ENCODE results near the gene ARMCX2.

Gene ARMCX2

DNA sequence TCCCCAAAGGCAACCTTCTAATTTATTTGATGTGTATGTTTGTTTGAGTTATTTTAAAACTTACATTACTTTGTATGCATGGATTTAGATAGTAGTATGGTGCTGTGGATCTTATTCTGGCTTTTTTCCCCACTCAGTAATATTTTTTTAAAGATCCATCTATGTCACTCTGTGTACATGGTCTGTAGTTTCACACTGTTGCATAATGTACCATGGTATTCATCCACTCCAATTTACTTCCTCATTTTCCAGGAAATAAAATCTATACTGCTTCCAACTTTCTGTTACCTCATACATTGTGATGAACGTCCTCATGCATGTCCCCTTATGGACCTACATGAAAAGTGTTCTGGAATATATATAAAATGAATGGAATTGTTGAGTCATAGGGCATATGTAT is 17.6 kb downstream of the ARMCX2 start:
- no peak overlapping the region for H3K4me3 ChIP-seq (ENCODE audit: low read length)
- no peak for TF ChIP-seq ZNF274 (IDR thresholded peaks at IDR 0.05; ENCODE audit: low read depth, low read length)

DNA sequence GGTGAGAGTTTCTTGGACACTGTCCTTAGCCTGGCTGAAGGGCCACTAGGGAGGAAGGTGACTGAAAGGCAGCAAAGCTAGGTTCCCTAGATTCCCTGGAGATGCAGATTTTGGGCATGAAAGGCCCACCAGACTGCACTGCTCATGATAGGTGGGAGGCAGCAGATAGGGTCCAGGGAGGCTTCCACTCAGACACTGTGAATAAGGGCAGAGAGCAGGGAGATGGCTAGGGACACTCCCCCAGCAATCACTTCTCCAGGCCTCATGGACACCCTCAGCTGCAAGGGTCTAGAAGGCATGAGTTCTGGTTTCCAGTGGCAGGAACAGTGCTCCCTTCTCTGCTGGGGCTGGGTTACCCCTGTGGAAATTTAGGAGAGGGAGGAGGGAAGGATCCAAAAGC is 20.1 kb downstream of the ARMCX2 start:
- TF ChIP-seq ZNF274 (IDR thresholded peaks at IDR 0.05; ENCODE audit: low read depth, low read length): no peak
- no peak overlapping the region for H3K4me3 ChIP-seq (ENCODE audit: low read length)

DNA sequence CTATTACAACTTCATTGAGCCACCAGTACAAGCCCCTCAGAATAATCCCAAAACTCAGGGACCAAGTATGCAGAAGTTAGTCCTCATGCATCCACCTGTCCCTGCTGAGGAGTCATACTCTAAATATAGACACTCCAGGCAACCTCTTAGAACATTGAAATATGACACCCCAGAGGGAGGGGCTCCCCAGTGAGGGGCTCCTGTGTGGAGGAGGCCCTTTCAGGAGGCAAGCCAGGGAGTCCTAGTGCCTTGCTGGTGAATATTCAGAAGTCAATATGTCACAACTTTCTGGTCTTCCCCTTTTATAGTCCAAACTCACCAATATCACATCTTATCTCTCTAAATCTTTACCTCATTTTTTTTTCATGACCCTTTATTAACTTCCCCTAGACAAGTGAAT is 40.3 kb downstream of the ARMCX2 start:
- TF ChIP-seq ZNF274 (IDR thresholded peaks at IDR 0.05; ENCODE audit: low read depth, low read length): no peak
- H3K4me3 ChIP-seq (ENCODE audit: low read length): no peak overlapping the region

DNA sequence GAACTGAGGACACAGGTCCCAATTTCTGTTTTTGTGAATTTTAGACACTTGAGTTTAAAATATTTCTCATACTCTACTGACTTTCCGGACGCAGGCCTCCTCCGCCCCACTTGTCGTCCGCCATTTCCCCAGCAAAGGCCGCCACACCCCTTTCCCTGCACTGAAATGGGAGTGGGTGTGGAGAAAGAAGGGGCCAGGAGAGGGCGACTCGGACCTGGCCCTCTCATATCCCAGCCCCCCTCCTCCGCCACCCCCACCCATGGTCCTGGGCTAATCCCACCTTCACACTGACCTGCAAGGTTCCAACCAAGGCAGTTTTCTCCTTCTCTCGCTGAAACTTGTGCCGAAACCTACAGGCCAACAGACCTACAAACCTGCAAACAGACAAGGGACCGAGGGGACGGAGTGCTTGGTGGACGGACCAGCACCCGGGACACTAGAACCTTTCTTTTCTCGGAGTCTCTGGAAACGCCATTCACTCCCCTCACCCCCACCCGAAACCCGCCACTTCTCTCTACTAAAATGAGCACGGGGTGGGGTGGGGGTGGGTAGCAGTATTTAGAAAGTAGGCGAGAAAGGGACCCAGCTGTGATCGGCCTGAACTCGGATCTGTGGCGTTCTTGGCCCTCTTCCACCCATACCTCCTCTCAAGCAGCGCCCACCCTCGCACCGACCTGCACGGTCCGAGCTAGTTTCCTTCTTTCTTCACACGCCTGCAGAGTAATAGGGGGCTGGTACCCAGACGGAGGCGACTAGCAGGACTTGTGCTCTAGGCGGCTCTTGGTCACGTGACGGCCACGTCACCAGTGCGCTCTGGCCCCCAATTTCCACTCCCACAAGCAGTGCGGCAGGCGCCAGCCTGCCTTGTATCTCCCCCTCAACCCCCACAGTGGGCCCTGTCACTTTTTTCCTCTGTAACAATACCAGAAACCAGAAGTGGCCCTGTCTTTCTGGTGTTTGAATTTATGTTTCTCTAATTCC is 42.1 kb downstream of the ARMCX2 start, which contains the start of gene ARMCX6:
TSS of gene ARMCX6 (minus strand) at position 790 of the 981 bp plus-strand sequence. CDS start 1,380 bp downstream, outside the sequence.
- no peak for TF ChIP-seq ZNF274 (IDR thresholded peaks at IDR 0.05; ENCODE audit: low read depth, low read length)
- peak within 1 kb of the TSS; percentile 77 for H3K4me3 ChIP-seq (ENCODE audit: low read length)

DNA sequence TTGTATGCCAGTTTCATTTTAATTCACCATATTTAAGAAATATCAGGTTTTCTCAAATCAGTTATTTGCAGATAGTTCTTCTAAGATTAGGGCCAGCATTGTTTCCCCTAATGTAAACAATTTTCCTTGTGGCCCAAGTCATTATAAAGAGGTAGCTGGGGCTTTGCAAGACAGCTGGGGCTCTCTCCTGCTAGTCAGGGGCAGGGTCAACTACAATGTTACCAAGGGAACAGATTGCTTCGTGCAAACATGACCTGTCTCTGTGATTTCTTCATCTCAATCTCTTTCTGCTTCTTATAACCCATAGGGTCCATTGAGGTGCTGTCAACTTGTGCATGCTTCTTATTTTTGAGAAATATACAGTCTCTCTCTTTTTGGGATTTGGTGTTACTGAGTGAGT is 53.9 kb downstream of the ARMCX2 start:
- TF ChIP-seq ZNF274 (IDR thresholded peaks at IDR 0.05; ENCODE audit: low read depth, low read length): no peak
- no peak overlapping the region for H3K4me3 ChIP-seq (ENCODE audit: low read length)
